ENCODE measurements around the gene HNF1A. TPM values are rescaled to one million over a fixed set of nuclear protein-coding genes. Genes with fewer than 3 reads are reported as not detected.

Gene HNF1A
- total and polyA plus RNA-seq, 9 of the 15 experiments (the other 6 are each of a cell fraction or from before 2014, with no cell fraction given), result not detected

DNA sequence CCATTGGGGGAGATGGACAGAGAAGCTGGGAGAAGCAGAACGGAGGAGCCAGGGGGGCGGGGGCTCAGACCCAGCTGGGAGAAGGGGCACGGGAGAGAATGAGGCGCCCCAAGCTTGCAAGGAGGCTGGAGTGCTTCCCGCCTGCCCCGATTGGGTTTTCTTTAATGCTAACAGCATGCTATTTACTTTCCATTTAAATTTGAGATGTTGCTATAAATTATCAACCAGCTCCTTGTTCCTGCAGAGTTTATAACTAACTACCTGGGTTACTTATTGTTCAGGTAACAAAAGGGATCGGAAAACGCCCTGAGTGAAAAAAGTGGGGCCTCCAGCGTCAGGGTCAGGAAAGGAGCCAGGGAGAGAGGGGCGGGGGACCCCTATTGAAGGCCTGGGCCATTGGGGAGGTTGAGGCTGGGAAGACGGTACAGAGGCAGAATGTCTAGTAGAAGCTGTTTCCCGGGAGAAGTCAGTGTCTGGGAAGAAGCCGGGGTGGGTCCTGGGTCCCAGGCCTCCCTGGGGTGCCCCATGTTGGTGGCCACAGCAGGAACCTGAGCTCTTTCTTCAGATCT lies 2.5 kb downstream of the HNF1A start:
- 45% methylated on average over 12 of the region's 13 CpGs for WGBS (ENCODE audit: insufficient coverage, low coverage, missing lambda C conversion rate)
- FAIRE-seq, result no peak
- POLR2A ChIA-PET, result interaction anchor here (0.6 to 3.0 kb wide), 5 partner anchors 9 to 321 kb away, joined by 3 to 8 read pairs (median 3); no protein-coding TSS in a partner anchor

More for the DNA sequence above, 2.5 kb downstream of the HNF1A start:
- CTCF ChIA-PET (ENCODE audit: low intra/inter-chr PET ratio), result no interaction called here
- Histone ChIP-seq H3K9me3 (replicated peaks; ENCODE audit: control insufficient read depth, insufficient read depth, low read depth, low read length) (no peaks in the 10 kb centered on the region), H3K79me2 (ENCODE audit: control insufficient read depth, insufficient read depth, low read length) (no peaks in the 10 kb centered on the region), H3K4me1 (replicated peaks in 1 of 2; ENCODE audit: control insufficient read depth in 2 of 2, insufficient read depth in 2 of 2, low read length in 2 of 2) (peaks cover 0 to 10% of the 10 kb centered on the region in 2 experiments; a peak in 1 of 5 replicates), H3K4me2 (ENCODE audit: insufficient read depth, low read length) (no peak overlapping the region), H3K9me1 (ENCODE audit: control insufficient read depth, insufficient read depth, low read length) (no peaks in the 10 kb centered on the region), H4K20me1 (replicated peaks; ENCODE audit: control insufficient read depth, insufficient read depth, low read length) (no peaks in the 10 kb centered on the region), H3K4me3 (no peak overlapping the region), H3K9ac (ENCODE audit: insufficient read depth in 1 of 2, low read depth in 2 of 2, low read length in 2 of 2) (no peak overlapping the region), H3K27me3 (ENCODE audit: control insufficient read depth in 2 of 2, insufficient read depth in 2 of 2, low read length in 2 of 2) (no peaks in the 10 kb centered on the region), H3K27ac (ENCODE audit: extremely low read depth, low read depth, low read length) (no peak overlapping the region), H2AFZ (ENCODE audit: low read depth, low read length) (no peak overlapping the region), H3K36me3 (ENCODE audit: control insufficient read depth, insufficient read depth, low read length) (no peaks in the 10 kb centered on the region)
- ATAC-seq, result no peak
- in situ Hi-C loops (cut with MboI), result no loop called here
- TF ChIP-seq ZNF512 (tag; IDR thresholded peaks at IDR 0.05) (no peak), POLR2A (conservative IDR thresholded peaks at IDR 0.05) (no peak), ZNF445 (CRISPR knock-in tag; IDR thresholded peaks at IDR 0.05; ENCODE audit: low read depth) (no peak), HEY1 (CRISPR knock-in tag; IDR thresholded peaks at IDR 0.05; ENCODE audit: borderline replicate concordance) (no peak), ZNF134 (CRISPR knock-in tag; conservative IDR thresholded peaks at IDR 0.05) (no peak), ZNF449 (CRISPR knock-in tag; IDR thresholded peaks at IDR 0.05) (no peak), MEIS2 (IDR thresholded peaks at IDR 0.05; ENCODE audit: partially characterized antibody) (no peak), GABPA (tag; conservative IDR thresholded peaks at IDR 0.05; ENCODE audit: low read depth) (no peak), ZNF324 (CRISPR knock-in tag; IDR thresholded peaks at IDR 0.05) (no peak), TCF7L2 (IDR thresholded peaks at IDR 0.05; ENCODE audit: low read depth, low read length) (no peak), ETV1 (tag; conservative IDR thresholded peaks at IDR 0.05; ENCODE audit: low read depth) (no peak), ZNF124 (CRISPR knock-in tag; IDR thresholded peaks at IDR 0.05) (no peak), ZNF23 (CRISPR knock-in tag; IDR thresholded peaks at IDR 0.05) (no peak), JUND (IDR thresholded peaks at IDR 0.05; ENCODE audit: borderline replicate concordance, low read depth, low read length) (no peak), JUND (tag; IDR thresholded peaks at IDR 0.05; ENCODE audit: borderline replicate concordance, low read depth, low read length) (no peak)
- TF ChIP-seq, protein P1, sequence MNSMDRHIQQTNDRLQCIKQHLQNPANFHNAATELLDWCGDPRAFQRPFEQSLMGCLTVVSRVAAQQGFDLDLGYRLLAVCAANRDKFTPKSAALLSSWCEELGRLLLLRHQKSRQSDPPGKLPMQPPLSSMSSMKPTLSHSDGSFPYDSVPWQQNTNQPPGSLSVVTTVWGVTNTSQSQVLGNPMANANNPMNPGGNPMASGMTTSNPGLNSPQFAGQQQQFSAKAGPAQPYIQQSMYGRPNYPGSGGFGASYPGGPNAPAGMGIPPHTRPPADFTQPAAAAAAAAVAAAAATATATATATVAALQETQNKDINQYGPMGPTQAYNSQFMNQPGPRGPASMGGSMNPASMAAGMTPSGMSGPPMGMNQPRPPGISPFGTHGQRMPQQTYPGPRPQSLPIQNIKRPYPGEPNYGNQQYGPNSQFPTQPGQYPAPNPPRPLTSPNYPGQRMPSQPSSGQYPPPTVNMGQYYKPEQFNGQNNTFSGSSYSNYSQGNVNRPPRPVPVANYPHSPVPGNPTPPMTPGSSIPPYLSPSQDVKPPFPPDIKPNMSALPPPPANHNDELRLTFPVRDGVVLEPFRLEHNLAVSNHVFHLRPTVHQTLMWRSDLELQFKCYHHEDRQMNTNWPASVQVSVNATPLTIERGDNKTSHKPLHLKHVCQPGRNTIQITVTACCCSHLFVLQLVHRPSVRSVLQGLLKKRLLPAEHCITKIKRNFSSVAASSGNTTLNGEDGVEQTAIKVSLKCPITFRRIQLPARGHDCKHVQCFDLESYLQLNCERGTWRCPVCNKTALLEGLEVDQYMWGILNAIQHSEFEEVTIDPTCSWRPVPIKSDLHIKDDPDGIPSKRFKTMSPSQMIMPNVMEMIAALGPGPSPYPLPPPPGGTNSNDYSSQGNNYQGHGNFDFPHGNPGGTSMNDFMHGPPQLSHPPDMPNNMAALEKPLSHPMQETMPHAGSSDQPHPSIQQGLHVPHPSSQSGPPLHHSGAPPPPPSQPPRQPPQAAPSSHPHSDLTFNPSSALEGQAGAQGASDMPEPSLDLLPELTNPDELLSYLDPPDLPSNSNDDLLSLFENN (IDR thresholded peaks at IDR 0.05; ENCODE audit: low read depth in 2 of 2, low read length in 2 of 2), result no peak
- TF ChIP-seq, protein P2, sequence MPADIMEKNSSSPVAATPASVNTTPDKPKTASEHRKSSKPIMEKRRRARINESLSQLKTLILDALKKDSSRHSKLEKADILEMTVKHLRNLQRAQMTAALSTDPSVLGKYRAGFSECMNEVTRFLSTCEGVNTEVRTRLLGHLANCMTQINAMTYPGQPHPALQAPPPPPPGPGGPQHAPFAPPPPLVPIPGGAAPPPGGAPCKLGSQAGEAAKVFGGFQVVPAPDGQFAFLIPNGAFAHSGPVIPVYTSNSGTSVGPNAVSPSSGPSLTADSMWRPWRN (IDR thresholded peaks at IDR 0.05; ENCODE audit: low read depth), result no peak
- BruUV-seq (replicated peaks), result no TSS peak
- no peak for DNase-seq (ENCODE audit: extremely low read depth in 1 of 4, low spot score in 3 of 4)
- intact Hi-C loops (cut with micrococcal nuclease), result no loop called here

Measured in K562 (cell line).